WI38 (cell line): ENCODE results near the gene CSK.
"Not testable (repeated sequence)": the region's sequence is repeated elsewhere in the genome, so short reads cannot be mapped to it uniquely, and the experiment has no call there.

Source experiments
- H3K4me3 ChIP-seq: 2 replicates; pipeline ENCODE4 v1.5.1; 2011; ENCODE audit warnings: low read depth, mild to moderate bottlenecking, control low read depth, low read length
- TF ChIP-seq, protein P1 (sequence below): IDR thresholded peaks from 2 replicates; pipeline ENCODE4 v1.5.1; 2012; ENCODE audit warnings: low read depth, mild to moderate bottlenecking, control low read depth, low read length

CSK gene

DNA sequence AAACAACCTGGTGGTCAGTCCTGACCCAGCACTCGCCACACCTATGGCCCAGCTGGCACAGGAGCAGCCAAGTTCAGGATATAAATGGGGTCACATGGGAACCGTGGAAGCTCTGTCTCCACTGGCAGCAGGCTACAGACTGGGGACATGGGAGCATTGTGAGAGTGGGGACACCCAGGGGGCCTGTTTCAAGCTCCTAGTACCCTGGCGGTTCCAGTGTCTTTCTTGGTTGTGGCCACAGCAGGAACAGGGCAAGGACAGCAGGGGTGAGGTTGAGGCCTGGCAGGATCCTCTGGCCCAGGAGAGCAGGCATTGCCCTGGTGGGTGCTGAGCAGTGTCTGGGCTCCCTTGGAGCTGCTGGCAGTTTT, 1.9 kb downstream of the CSK start:
- TF ChIP-seq, protein P1, sequence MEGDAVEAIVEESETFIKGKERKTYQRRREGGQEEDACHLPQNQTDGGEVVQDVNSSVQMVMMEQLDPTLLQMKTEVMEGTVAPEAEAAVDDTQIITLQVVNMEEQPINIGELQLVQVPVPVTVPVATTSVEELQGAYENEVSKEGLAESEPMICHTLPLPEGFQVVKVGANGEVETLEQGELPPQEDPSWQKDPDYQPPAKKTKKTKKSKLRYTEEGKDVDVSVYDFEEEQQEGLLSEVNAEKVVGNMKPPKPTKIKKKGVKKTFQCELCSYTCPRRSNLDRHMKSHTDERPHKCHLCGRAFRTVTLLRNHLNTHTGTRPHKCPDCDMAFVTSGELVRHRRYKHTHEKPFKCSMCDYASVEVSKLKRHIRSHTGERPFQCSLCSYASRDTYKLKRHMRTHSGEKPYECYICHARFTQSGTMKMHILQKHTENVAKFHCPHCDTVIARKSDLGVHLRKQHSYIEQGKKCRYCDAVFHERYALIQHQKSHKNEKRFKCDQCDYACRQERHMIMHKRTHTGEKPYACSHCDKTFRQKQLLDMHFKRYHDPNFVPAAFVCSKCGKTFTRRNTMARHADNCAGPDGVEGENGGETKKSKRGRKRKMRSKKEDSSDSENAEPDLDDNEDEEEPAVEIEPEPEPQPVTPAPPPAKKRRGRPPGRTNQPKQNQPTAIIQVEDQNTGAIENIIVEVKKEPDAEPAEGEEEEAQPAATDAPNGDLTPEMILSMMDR, result no peak

DNA sequence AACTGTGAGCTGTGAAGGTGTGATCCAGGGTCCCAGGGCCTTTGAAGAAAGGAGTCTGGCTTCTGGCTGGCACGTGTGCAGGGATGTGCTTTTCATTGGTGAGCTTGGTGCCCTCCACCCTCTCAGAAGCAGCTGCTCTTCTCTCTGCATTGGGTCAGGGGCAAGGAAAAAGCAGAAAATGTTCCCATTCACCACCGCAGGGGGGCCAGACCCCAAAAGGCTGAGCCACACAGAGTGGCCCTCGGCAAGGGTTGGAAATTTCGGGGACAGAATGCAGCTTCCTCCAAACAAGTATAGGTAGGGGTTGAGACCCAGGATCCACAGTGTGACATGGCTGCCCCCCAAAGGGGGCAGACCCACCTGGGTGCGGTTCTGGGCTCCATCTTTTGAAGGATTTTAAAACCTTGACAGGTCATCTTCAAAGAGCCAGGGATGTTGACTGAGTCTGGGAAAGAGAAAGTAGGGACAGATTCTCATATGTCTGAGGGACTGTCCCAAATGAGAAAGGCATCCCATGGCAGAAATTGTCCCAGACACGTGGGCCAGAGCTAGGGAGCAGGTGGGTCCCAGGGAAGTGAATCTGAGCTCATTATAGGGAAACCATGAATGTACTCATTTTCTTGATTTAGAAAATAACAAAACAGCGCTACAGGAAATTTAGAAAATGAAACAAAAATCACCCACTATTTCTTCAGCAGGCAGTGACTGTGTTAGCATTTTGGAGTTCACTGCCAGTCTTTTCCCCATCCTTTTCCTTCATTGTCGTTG, 2.7 kb downstream of the CSK start:
- H3K4me3 ChIP-seq, result no peak overlapping the region; the same call in 1 of the 2 replicates
- TF ChIP-seq, protein P1, result no peak

More for the DNA sequence above, 1.9 kb downstream of the CSK start:
- H3K4me3 ChIP-seq, result peak overlapping the region; percentile 86

DNA sequence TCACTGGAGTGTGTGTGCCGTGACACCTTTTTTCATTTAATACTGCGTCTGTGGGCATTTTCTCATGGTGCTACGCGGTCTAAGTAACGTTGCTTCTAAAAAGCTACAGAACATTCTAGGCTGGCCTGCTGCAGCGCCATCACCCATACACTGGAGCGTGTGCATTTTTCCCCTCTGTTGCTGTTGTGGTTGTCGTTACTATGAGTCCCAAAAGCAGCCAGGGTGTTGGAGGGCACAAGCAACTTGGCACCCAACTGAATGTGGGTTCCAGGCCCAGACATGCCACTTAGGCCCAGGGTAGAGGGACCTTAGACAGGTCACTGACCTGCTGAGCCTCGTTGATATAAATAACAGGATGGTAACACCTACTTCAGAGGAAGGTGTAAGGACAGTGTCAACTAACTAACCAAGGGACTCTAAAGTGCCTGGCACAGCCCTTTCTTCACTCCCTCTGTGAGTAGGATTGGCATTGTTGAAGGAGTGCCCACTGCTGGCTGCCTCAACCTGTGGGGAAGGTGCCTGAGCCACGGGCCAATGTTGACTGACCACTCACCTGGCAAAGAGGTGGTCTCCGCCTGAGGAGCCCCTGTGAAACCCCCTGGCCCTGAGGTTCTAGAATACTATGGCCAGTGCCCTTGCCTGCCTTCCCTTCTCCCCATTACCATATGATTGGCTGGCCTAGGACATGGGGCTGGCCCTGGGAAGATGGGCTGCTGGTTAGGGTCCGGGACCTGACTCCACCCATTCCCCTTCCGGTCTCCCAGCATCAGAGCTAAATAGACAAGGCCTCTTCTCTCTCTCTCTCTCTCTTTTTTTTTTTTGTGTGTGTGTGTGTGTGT, 3.5 kb downstream of the CSK start:
- H3K4me3 ChIP-seq, result no peak overlapping the region

DNA sequence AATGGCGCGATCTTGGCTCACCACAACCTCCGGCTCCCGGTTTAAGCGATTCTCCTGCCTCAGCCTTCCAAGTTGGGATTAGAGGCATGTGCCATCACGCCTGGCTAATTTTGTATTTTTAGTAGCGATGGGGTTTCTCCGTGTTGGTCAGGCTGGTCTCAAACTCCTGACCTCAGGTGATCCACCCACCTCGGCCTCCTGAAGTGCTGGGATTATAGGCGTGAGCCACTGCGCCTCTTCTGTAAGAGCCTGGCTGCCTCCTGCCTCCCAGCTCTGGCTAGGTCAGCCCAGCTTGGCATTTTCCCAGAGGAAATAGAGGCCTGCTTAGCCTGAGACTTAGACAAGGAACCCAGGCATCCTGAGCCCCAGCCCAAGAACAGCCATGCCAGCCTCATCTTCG, 4.2 kb downstream of the CSK start:
- H3K4me3 ChIP-seq, result not testable (repeated sequence)

More for the DNA sequence above, 3.5 kb downstream of the CSK start:
- TF ChIP-seq, protein P1, result no peak

DNA sequence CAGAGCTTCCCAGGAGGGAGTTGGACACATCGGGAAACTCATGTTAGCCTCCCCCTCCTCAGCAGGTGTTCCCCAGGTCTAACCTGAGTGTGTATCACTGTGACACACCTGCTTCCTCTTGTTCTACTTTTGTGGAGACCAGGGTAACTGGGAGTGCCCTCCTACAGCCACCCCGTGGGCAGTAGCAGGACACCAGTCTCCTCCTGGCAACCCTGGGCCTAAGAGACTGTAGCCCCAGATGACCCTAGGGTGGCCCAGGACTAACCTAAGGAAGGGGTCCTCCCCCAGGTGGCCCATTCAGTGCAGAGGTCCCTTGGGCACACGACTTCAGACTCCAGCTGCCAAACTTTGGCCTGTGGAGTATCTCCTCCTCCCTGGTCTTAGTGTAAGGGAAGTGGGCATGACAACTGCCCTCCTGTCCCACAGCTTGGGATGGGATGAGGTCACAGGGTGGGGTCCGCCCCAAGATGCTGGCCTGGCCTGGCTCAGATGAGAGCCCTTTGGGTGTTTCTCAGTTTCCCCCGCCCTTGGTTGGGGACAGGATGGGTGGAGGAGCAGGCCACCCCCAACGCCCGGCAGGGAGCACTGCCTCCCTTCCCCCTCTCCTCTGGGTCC, 4.8 kb downstream of the CSK start:
- no peak overlapping the region for H3K4me3 ChIP-seq
- TF ChIP-seq, protein P1, result no peak

DNA sequence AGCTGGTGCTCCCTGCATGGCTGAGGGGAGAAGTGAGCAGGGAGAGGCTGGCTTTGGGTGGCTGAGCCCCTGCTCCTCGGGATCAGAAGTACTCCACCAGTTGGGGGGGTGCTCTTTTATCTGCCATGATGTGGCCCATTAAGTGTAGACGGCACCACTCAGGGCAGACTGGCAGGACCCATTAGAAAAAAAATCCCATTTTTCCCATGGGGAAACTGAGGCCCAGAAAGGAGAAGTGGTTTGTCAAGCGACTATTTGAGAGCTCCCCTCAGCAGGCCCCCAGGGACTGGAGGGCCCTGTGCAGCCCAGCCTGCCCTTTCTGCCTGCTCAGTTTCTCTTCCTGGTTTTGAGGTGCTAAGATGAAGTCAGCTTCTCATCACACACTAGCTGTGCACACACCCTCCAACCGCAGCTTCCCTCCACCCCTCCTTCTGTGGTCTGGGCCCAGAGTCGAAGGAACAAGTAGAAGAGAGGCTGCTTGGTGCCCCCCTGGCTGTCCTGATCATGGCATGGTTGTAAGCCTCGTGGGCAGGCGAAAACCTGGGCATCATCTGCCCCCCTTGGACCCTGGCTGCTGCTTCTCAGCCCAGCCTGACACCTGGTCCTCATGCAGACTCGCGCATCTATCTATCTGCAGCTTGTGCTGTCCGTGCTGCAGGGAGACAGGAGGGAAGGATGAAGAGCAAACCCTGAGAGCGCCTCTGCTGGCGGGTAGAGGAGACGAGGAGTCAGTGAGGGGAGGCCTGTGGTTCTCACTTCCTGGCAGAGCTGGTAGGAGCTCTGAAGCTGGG, 5.6 kb downstream of the CSK start:
- no peak overlapping the region for H3K4me3 ChIP-seq
- TF ChIP-seq, protein P1, result peak; percentile 74

DNA sequence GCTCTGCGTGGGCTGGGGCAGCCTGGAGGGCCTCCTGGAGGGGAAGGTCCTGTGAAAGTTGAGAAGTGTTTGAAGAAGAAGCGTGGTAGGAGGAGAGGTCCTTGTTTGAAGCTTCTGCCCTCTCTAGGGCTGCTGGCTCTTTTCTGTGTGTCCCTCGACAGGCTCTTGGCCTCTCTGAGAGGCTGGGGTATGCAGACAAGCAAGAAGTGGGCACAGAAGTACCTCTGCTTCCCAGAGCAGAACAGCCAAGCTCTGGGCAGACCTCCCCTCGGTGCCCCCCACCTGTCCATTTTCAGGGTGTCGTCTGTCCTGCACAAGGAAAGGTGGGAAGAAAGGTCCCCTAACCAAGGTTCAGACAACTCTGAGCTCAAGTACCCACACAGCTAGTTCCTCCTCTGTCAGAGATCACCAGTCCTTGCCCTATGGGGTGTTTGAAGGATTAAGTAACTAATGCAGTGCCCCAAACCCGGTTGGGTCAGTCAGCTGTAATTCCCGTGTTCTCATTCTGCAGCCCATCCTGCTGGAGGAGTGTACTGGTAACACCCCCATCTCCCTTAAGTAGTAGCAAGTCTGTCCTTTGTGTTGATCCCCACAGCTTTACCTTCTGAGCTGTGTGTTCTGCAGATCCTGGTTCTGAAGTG, 6.3 kb downstream of the CSK start:
- TF ChIP-seq, protein P1, result no peak
- no peak overlapping the region for H3K4me3 ChIP-seq
